ENCODE results near the gene SULF2.
A peak's percentile ranks its signal among the peaks of the same experiment; 100 is the strongest.

SULF2 gene

DNA sequence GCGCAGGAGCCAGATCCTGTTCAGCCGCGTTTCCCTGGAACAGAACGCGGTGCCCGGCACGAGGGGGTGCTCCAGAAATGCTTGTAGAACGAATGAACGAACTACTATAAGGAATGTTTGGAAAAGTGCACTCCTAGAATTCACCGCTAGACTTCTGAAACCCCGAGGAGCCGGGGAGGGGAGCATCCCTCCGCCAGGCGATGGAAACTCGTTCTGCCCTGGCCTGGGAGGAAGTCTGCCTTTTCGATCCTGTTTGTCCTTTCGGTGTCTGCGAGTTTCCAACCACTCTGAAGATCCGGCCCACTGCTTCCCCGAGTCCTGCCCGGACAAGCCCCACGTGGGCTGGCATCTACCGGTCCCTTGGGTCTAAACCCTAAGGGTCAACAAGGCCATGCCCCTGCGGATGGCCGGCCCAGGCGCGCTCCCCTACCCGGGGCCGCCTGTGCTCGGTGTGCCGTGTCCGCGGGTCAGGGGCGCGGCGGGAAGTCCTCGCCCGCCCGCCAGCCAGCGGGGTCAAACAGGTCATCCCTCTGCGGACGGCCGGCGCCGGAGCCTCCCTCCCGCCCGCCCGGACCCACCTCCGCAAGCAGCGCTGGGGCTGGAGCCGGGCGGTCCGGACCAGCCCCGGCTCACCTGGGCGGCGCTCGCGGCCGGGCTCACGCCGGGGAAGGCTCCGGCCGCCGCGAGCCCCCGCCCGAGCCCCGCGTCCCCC, 526 bp downstream of the SULF2 start:
- DNase-seq (ENCODE audit: low spot score), result peak; percentile 65

DNA sequence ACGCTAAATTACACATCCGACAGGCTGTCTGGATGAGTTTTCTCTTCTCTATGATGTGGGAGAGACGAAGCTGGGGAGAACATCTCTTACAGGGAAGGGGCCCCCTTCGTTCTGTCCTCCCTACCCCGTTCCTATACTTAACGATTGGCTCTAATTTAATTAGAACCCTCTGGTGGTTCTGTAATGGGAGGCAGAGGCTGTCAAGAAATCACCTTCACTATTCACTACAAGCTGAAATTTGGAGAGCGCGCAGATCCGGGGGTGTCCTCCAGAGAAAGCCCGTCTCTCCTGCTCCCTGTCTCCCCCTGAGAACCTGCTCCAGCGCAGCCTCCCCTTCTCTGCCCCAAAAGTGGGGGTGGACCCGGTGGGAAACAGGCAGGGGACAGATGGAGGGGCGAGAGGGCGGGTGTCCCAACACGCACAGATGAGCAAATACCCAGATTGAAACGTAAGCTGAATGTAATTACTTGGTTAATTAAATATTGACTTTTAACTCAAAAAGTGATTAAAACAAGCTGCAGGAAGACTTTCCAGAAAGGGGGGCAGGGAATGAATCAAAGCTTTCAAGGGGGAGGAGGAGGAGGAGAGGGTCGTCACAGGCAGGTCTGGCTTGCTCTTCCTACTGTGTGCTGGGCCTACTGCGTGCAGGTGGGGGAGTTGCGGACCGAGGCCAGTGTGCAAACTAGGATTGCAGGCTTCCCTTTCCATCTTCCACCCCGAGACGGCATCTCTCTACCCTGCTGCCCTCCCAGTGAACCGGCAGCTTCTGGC, 1.3 kb downstream of the SULF2 start:
- DNase-seq (ENCODE audit: low spot score), result no peak

DNA sequence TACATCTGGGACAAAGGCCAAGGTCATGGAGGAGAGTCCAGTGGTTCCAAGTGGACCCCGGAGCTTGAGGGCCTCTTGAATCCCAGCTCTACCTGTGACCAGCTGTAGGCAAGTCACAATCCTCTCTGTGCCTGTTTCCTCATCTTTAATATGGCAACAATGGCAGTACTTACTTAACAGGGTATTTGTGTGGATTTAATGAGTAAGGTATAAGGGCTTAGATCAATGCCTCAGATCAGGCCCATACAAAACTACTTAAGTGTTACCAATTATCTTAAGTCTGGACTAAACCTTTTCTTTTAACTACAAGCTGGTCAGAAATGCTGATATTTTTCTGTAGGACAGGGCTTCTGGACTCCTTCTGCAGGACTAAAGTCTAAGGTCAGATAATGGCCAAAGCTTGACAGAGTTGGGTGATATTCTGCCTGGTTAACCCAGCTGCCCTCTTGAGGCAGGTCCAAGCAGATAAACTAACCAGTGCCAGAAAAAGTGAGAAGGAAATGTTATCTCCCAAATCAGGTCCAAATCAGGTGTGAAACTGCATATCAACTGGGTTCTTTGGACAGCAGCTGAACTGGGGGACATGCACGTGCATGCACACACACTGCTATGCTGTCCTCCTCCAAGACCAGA, 2.2 kb downstream of the SULF2 start:
- DNase-seq (ENCODE audit: low spot score), result no peak

DNA sequence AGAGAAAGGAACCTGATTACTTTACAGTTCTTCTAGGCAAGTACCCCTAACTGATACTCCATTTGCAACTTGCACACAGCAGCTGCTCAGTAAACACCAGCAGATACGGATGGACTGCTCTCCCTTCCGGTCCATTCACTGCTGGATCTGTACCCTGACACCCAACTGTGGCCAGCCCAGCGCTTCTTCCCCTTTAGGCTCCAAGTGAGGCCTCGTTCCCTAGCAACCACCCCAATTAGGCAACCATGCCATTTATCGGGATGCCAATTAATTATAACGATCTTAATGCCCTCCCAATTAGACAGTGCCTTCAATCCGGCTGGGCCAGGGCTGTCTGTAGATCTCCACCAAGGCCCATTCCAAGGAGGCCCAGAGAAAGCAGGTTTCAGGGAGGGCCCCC, 3.2 kb downstream of the SULF2 start:
- DNase-seq (ENCODE audit: low spot score), result no peak

DNA sequence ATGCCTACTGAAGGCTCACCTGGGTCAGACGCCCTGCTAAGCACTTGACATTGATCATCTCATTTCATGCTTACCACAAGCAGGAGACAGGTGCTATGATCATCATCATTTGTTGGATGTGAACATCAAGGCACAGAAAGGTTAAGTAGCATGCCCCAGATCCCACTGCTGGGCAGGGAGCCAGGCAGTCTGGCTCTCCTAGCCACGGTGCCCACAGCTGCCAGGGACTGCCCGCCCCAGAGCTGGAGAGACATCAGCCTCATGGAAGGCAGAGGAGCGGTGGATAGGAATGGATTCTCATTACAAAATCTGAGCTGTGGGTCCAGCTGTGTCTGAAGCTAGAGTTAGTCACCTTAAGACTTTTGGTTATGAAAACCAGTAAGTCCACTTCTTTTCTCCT, 3.6 kb downstream of the SULF2 start:
- no peak for DNase-seq (ENCODE audit: low spot score)

DNA sequence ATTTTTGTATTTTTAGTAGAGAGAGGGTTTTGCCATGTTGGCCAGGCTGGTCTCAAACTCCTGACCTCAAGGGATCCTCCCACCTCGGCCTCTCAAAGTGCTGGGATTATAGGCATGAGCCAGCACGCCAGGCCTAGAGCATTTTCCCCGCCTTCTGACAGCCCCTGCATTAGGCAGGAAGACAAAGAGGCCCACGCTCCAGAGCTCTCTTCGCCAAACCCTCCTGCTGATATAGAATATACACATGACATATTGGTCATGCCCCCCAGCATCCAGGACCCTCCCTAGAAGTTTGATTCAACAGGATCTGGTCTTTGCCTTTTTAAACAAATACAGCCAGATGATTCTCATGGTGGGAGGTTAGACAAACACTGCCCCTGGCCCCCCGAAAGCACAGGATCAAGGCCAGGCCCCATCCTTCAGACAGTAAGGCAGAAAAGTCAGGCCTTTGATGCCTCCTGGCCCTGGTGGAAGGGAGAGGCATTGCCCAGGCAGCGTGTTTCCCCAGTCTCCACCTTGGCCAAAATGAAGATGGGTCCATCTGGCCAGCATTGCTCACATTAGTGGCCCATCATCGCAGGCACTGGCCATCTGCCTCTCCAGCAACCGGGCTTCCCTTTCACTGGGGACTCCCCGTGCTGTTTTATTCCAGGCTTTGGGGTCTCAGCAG, 4.4 kb downstream of the SULF2 start:
- no peak for DNase-seq (ENCODE audit: low spot score)

DNA sequence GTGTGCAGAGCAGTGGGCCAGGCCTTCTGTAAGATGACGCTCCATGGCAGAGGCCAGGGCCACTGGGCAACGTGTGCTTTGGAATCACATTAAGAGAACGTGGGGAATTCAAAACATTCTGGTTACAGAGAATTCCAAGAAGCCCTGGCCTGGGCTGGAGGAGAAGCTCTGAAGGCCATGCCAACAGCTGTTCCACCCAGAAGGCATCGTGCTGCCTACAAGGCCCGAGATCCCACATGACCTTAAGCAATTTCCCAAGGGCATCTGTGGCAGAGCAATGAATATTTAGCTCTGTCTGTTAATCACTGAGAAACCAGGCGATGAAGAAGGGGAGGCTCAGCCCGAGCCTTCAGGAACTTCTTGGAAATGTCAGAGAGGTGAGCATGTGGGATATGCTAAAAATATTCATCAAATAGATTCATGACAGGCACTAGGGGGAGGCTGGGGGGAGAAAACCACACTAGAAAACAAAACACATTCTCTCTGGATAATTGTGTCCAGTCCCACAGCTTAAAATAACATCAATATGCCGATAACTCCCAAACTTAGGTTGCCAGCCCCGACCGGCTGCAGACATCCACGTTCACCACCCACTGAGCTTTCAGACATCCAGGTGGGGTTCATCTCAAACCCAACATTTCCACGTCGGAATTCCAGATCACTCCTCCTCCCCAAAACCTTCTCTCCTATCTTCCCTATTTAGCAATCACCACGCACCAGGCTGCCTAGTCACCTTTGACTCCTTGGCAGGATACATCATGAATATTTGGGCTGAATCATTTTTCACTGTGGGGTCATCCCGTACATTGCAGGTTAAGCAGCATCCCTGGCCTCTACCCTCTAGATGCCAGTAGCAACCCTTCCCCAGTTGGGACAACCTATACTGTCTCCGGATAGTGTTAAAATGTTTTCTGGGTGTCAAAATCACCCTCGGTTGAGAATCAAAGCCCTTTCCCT, 6.6 kb downstream of the SULF2 start:
- no peak for DNase-seq (ENCODE audit: low spot score)

DNA sequence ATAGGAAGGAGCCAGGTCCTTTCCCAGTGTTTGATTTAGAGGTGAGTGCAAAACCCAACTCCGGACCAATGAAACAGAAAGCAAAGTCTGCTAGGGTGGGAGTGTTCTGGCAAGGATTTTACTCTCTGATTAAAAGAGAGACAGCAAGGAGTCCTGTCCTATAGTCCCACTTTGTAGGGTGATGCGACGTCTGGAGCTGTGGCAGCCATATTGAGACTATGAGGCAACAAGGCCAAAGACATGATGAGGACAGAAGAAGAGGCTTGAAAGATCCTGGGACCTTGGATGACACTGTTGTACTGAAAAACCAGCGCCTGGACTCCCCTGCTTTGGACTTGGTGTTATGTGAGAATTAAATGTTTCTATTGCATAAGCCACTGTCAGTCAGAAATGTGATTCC, 8.1 kb downstream of the SULF2 start:
- DNase-seq (ENCODE audit: low spot score), result no peak

DNA sequence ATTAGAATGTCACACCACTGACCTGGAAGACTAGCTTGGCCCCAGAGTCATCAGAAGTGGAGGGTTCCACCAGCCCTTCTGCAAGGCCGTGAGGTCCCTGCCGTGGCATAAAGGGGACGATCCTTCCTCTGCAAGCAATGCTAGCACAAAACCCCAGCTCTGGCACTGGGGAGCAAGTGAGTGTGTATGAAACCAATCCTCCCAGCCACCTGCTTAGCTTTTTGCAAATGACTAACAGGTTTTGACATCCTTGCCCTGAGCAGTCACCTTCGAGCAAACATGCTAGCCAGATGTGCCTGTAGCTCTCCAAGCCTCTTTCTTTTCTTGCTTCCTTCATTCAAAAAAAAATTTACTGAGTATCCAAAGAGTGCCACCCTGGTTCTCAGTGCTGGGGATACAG, 8.6 kb downstream of the SULF2 start:
- DNase-seq (ENCODE audit: low spot score), result no peak

DNA sequence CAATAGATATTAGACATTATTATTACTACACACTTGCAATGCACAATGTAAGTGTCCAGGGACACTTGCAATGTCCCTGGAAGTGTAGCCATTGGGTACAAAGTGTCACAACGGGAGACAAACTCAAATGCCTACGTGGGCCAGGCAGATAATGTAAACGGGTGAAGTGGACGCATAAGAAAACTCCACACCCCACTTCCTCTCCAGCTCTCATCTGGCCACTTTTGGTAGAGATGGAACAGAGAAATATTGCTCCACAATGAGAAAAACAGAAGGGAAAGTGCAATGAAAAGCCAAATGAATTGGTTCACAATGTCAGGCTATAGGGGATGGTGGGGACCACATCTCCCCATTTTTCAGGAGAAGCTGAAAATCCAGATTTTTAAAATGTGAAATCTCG, 9.4 kb downstream of the SULF2 start:
- no peak for DNase-seq (ENCODE audit: low spot score)

DNA sequence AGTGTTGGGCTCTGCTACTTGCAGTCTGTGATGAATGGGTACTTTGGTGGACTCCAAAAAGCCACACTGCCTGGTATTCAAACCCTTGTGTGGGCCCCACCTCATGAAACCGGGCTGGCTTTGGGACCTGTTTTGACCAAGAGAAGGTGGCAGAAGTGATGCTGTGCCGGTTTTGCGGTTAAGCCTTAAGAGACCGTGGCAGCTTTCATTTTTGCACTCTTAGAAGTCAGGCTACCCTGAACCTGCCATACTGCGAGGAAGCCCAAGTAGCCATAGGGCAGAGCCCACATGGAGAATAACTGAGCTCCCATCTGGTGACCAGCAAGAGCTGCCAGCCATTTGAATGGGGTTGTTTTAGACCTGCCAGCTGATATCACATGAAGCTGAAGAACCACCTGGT, 10.2 kb downstream of the SULF2 start:
- no peak for DNase-seq (ENCODE audit: low spot score)

DNA sequence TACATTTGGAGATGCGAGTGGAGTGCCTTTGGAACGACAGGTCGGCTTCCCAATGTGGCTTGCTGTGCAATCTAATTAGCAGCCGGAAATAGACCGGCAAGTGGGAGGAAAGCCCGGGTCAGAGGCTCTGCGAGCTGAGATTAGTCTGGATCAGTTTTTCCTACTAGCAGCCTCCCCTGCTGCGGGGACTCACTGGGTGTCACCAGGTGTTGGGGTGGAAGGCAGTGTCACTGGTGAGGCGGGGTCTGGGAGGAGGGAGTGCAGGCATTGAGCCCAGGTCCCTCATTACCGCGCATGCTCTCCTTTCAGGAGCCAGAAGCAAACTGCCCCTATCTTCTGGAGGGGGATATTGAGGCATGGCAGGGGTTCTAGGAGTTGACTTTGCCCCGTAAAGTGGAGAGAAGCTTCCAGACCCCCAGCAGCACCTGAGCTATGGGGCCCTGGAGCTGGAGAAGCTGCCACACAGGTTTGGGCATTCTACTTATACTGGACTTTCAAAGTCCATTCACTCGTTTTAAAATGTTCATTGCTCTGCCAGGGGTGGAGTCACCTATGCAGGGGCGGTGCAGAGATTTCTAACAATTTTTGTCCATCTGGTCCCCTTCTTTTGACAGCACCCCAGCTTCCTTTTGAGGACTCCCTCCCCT, 11.0 kb downstream of the SULF2 start:
- DNase-seq (ENCODE audit: low spot score), result no peak

DNA sequence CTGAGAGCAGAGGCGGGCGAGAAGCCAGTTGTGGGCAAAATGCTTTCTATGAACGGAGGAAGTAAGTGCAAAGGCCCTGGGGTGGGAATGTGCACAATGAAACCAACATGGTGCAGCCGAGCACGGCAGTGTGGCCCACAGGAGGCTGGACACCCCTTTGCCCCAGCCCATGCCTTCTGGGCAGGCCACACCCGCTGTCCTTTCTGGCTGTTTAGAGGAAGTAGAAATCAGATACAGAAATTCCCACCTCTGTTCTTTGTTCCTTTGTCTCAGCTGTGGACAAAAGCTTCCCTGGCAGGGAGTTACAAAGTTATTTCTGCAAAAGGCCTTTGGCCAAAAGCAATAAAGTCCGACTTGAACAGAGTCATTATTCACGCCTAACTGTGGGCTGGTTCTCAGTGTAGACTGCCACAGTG, 11.9 kb downstream of the SULF2 start:
- no peak for DNase-seq (ENCODE audit: low spot score)

DNA sequence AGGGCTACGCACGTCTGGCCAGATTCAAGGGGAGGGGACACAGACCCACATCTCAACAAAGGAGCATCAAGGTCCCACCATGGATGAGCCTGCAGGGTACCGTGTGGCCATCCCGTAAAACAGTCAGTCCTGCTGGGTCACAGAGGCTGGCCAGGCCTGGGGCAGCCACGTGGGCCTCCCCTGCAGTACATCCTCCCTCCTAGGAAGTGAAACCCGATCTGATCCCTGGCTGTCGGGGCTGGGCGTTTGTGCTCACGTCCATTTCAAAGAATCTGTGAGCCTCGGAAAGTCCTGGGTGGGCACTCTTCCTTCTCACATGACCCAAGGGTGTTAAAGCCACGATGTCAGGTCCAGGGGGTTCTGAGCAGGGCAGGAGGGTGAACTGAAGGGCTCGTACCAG, 14.3 kb downstream of the SULF2 start:
- no peak for DNase-seq (ENCODE audit: low spot score)

DNA sequence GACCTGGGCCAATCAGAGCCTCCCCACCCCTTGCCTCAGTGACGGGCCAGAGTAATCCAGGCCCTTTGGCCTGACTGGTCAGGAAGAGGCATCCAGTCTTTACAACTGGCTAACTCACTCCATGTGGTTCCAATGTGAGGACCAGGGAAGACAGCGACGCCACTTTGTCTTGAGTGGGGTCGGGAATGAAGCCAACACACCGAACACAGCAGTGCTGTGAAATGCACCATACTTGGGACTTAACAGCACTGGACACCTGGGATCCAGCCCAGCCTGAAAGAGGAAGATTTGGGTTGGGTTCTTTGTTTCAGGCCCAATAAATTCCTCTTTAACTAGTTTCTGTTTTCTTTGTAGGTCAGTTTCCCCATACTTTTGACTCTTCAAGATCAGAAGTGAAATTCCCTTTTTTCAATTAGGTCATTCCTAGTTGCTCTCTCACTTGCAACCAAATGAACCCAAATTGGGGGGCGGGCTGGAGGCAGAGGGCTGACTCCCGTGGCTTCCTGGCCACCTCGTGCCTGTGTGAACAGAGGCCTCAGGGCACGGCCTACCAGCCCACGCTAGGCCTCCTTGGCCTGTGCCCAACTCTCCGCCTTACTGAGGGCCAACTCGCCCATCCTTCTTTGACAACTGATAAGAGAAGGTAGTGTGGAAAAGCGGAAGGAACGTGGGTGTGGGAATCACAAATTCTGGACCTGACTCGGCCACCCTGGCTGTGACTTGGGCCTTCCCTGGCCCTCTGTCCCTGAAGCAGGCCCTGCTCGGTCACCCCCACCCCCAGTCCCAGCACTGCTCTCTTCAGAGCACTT, 17.1 kb downstream of the SULF2 start:
- DNase-seq (ENCODE audit: low spot score), result no peak

DNA sequence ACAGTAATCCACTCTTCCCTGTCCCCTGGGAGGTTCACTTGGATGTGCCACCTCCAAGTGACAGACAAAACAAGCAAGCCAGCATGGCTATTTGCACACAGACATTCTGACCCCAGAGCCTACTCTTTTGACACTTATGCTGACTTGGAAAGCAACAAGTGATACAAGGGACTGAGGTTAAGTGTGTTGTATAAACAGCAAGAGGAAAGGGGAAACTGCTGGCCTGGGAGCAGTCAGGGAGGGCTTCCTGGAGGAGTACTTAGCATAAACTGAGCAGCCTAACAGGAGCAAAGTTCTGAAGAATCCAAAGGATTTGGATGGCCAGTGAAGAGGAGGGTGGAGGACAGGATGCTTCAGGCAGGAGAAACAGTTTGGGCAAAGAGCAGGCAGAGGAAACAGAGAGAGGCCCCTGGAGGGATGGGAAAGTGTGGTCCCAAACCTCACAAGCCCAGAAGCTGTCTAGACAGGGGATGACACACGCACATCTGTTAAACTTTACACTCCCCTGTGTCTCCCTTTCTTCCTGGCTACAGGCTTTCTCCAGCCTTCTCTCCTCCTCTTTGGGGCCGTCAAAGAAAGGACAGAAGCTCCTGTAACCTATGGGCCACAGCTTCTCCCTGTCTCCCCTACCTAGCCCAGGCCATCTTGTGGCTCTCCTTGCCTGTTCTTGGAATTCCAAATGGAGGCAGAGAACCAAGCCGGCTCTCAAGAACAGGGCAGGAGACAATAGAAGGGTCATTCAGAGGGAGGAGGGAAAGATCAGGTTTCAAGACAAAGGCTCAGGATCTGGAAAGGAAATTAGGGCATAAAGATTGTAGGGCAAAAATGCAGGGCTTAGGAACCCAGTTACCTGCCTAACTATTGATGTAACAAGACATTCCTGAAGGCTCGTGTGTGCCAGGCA, 19.3 kb downstream of the SULF2 start:
- DNase-seq (ENCODE audit: low spot score), result peak; percentile 65

DNA sequence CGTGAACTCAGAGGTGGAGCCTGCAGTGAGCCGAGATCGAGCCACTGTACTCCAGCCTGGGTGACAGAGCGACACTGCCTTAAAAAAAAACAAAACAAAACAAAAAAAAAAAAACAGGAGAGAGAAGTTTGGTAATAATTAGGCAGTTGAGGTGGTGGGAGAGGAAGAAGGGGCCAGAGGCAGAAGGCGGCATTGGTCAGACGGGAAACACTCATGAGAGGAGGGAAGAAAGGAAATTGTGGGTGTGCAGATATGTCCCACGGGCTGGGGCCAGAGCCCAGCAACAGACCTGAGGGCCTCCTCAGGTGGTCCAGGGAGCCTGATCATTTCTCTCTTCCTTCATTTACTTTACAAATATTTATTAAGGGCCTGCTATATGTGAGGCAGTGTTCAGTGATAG, 20.0 kb downstream of the SULF2 start:
- DNase-seq (ENCODE audit: low spot score), result no peak

DNA sequence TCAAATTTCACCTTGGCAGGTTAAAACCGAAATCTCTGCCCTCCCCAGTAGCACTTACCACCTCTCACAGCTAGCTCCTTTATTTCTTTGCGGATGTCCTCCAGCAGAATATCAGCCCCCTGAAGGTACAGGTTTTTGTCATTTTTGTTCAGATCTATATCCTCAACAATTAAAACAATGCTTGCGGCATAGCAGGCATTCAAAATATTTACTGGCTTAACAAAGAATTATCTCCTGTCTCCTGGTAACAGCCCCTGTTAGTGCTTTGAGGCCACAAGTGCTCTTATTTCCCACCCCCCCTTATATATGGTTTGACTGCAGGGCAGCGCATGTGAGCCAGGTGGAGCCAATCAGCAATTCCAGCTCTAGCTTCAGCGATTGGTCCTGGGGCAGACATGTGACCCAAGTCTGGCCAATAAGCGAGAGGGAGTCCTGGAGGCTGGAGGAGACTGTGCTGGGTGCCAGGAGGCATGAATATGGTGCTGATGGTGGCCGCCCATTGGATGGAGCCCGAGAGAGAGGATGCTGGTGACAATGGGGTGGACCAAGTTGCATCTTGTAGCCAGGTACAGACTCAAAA, 21.0 kb downstream of the SULF2 start:
- DNase-seq (ENCODE audit: low spot score), result peak; percentile 60
